ENCODE results near the gene C17orf58.

- TF ChIP-seq CTCF (IDR thresholded peaks at IDR 0.05; ENCODE audit: insufficient read depth, low read length) (no peak), REST (IDR thresholded peaks at IDR 0.05; ENCODE audit: insufficient replicate concordance, low read depth) (no peak), POLR2AphosphoS5 (IDR thresholded peaks at IDR 0.05; ENCODE audit: low read depth) (no peak), SPI1 (IDR thresholded peaks at IDR 0.05; ENCODE audit: borderline replicate concordance, low read depth) (no peak), GABPA (IDR thresholded peaks at IDR 0.05; ENCODE audit: low read depth) (no peak)
These were observed 1.3 kb downstream of the C17orf58 start for GRCh38 chr17:67994817-67995569.

Measured in HL-60 (cell line).